GM19238 (cell line): ENCODE results near the gene ATF5.

Experiments
- DNase-seq: peaks from one replicate; pipeline ENCODE4 v3.0.0; 2011; ENCODE audit warnings: low spot score; ENCODE audit not compliant: insufficient read length

Gene ATF5

GRCh38 chr19:49929121-49929610 lies at the start of gene ATF5, which contains the start of gene NUP62:
Gene ATF5 (plus strand): TSS chr19:49929205. CDS start chr19:49930851, 1,646 bp downstream.
Gene NUP62 (minus strand): TSS chr19:49929504. CDS start chr19:49909807, 19,697 bp downstream.
- DNase-seq, result peak; percentile 93

GRCh38 chr19:49879243-49879963 lies 49.6 kb upstream of the ATF5 start:
- DNase-seq, result no peak

- no peak for DNase-seq
Observed at GRCh38 chr19:49880162-49880869, 48.7 kb upstream of the ATF5 start.

- DNase-seq, result no peak
Observed at GRCh38 chr19:49881186-49881585, 47.8 kb upstream of the ATF5 start.

GRCh38 chr19:49881672-49882394 lies 47.2 kb upstream of the ATF5 start:
- DNase-seq, result no peak

- DNase-seq, result no peak
Observed at GRCh38 chr19:49882643-49883042, 46.4 kb upstream of the ATF5 start.

GRCh38 chr19:49883094-49883493 lies 45.9 kb upstream of the ATF5 start:
- no peak for DNase-seq

GRCh38 chr19:49884109-49884508 lies 44.9 kb upstream of the ATF5 start:
- no peak for DNase-seq

- DNase-seq, result no peak
Observed at GRCh38 chr19:49884760-49885159, 44.2 kb upstream of the ATF5 start.

- no peak for DNase-seq
Observed at GRCh38 chr19:49887037-49887664, 41.9 kb upstream of the ATF5 start.

GRCh38 chr19:49887665-49888509 lies 41.1 kb upstream of the ATF5 start:
- DNase-seq, result no peak

- DNase-seq, result no peak
Observed at GRCh38 chr19:49888510-49888824, 40.5 kb upstream of the ATF5 start.

GRCh38 chr19:49889038-49889686 lies 39.8 kb upstream of the ATF5 start:
- DNase-seq, result no peak

GRCh38 chr19:49889687-49890348 lies 39.2 kb upstream of the ATF5 start:
- DNase-seq, result peak; percentile 56

- DNase-seq, result peak; percentile 64
Observed at GRCh38 chr19:49890349-49891311, 38.4 kb upstream of the ATF5 start.

- DNase-seq, result no peak
Observed at GRCh38 chr19:49891393-49891792, 37.6 kb upstream of the ATF5 start.

- DNase-seq, result no peak
Observed at GRCh38 chr19:49892716-49893115, 36.3 kb upstream of the ATF5 start.

GRCh38 chr19:49894011-49894664 lies 34.9 kb upstream of the ATF5 start:
- no peak for DNase-seq
